Smooth muscle cell of bladder (primary cell): ENCODE measurements around the gene PLA2G10. TPM values are rescaled to one million over a fixed set of nuclear protein-coding genes. Genes with fewer than 3 reads are reported as not detected.

Experiments
- total RNA-seq: library from RNA; depleted of rRNA; stranded (reverse); fragments of >200 nt; gene quantifications from 2 replicates; pipeline ENCODE4 v1.2.3, GENCODE V29; 2014

The PLA2G10 gene
- not detected in 2 replicates for total RNA-seq

GRCh38 chr16:14694129-14694528 is at the start of gene PLA2G10:
PLA2G10 (minus strand) TSS chr16:14694308; CDS start chr16:14694229, 79 bp downstream.

GRCh38 chr16:14742273-14743128 is 48.4 kb upstream of the PLA2G10 start, which contains the start of gene NPIPA2:
NPIPA2 (plus strand) TSS chr16:14742533; CDS start chr16:14748066, 5,533 bp downstream.

GRCh38 chr16:14703156-14704011 is 9.3 kb upstream of the PLA2G10 start, which contains the start of gene NPIPA3:
NPIPA3 (plus strand) TSS chr16:14703411; CDS start chr16:14708944, 5,533 bp downstream.

GRCh38 chr16:14632693-14633569 is 61.2 kb downstream of the PLA2G10 start, which contains the start of gene BFAR:
BFAR (plus strand) TSS chr16:14632951; CDS start chr16:14644347, 11,396 bp downstream.

GRCh38 chr16:14629919-14630619 is 64.0 kb downstream of the PLA2G10 start, which contains the start of gene PARN:
PARN (minus strand) TSS chr16:14630260; CDS start chr16:14630125, 135 bp downstream.

Other genes starting within 250 kb of the PLA2G10 start
- gene PARN, start 64.0 kb downstream of the PLA2G10 start, total RNA-seq, result 27.7 and 31.1 TPM in 2 replicates
- 57.2 and 58.2 TPM in 2 replicates for gene BFAR, start 61.4 kb downstream of the PLA2G10 start, total RNA-seq
- gene NPIPA3, start 9.1 kb upstream of the PLA2G10 start, total RNA-seq, result 0.57 and 1.5 TPM in 2 replicates
- 1.5 TPM in 1 of 2 replicates, not detected in the other for gene NPIPA2, start 48.2 kb upstream of the PLA2G10 start, total RNA-seq
- gene NOMO1, start 139.4 kb upstream of the PLA2G10 start, total RNA-seq, result 113 and 138 TPM in 2 replicates
- gene NPIPA1, start 243.1 kb upstream of the PLA2G10 start, total RNA-seq, result 43.4 and 55.5 TPM in 2 replicates